GM21786 (cell line): ENCODE data around the gene POM121C.
A peak's percentile ranks its signal among the peaks of the same experiment; 100 is the strongest.
"Not testable (repeated sequence)": the region's sequence is repeated elsewhere in the genome, so short reads cannot be mapped to it uniquely, and the experiment has no call there.

Experiments used
- ATAC-seq: cut with Tn5 transposase; IDR thresholded peaks from one replicate; pipeline ENCODE4 v1.9.1; 2021; ENCODE audit not compliant: unreplicated experiment

POM121C gene

GRCh38 chr7:75439000-75439399 is 47.1 kb downstream of the POM121C start:
- not testable (repeated sequence) for ATAC-seq

- ATAC-seq, result not testable (repeated sequence)
Observed at GRCh38 chr7:75423481-75423880, 62.6 kb downstream of the POM121C start.

GRCh38 chr7:75421798-75422710 is 64.0 kb downstream of the POM121C start:
- ATAC-seq, result not testable (repeated sequence)

GRCh38 chr7:75420152-75420551 is 65.9 kb downstream of the POM121C start:
- ATAC-seq, result not testable (repeated sequence)

GRCh38 chr7:75419693-75420092 is 66.4 kb downstream of the POM121C start:
- ATAC-seq, result not testable (repeated sequence)

GRCh38 chr7:75419210-75419609 is 66.9 kb downstream of the POM121C start:
- not testable (repeated sequence) for ATAC-seq

GRCh38 chr7:75418292-75418858 is 67.7 kb downstream of the POM121C start:
- not testable (repeated sequence) for ATAC-seq

- ATAC-seq, result not testable (repeated sequence)
Observed at GRCh38 chr7:75416787-75417186, 69.3 kb downstream of the POM121C start.

GRCh38 chr7:75415829-75416373 is 70.2 kb downstream of the POM121C start:
- ATAC-seq, result not testable (repeated sequence)

- ATAC-seq, result not testable (repeated sequence)
Observed at GRCh38 chr7:75415428-75415817, 70.7 kb downstream of the POM121C start.

- ATAC-seq, result not testable (repeated sequence)
Observed at GRCh38 chr7:75414708-75415427, 71.2 kb downstream of the POM121C start.

- not testable (repeated sequence) for ATAC-seq
Observed at GRCh38 chr7:75414204-75414603, 71.9 kb downstream of the POM121C start.

- not testable (repeated sequence) for ATAC-seq
Observed at GRCh38 chr7:75410823-75411173, 75.3 kb downstream of the POM121C start.

- peak; percentile 86 for ATAC-seq
Observed at GRCh38 chr7:75409880-75410822, 75.9 kb downstream of the POM121C start.

GRCh38 chr7:75404663-75405062 is 81.4 kb downstream of the POM121C start:
- ATAC-seq, result not testable (repeated sequence)

- ATAC-seq, result not testable (repeated sequence)
Observed at GRCh38 chr7:75403455-75404443, 82.3 kb downstream of the POM121C start.

GRCh38 chr7:75400575-75400974 is 85.5 kb downstream of the POM121C start:
- ATAC-seq, result not testable (repeated sequence)

- ATAC-seq, result not testable (repeated sequence)
Observed at GRCh38 chr7:75398771-75399700, 87.1 kb downstream of the POM121C start.
